Activated CD8-positive, alpha-beta memory T cell treated with anti-CD3 and anti-CD28 coated beads, Interleukin-2, amount 50 U/mL, for 48 hours (primary cell): Measurements from ENCODE around the gene IFI27.

Experiments used
- DNase-seq: peaks from one replicate; pipeline ENCODE4 v3.0.0-alpha.2; 2020

Gene IFI27

GRCh38 chr14:94161058-94161457, 50.5 kb downstream of the IFI27 start:
- DNase-seq: no peak

- DNase-seq: no peak
Observed at GRCh38 chr14:94161981-94162380, 51.4 kb downstream of the IFI27 start.

DNA sequence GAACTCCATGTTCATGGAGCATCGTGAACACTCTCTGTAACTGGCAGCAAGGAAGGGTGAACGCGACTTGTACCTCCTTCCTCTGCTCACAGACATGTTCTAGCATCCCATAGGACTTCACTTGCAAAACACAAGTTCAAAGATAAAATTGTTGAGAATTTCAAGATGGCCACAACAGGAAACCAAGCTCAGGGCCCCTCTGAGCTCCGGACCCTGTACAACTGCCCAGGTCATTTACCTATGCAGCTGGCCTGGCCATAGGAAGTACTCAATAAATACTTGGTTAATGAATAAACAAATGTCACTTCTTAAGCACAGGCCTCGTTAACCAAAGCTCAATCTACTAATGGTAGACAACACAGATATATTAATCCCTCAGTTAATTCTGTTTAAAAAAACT, 51.9 kb downstream of the IFI27 start:
- DNase-seq: no peak

DNA sequence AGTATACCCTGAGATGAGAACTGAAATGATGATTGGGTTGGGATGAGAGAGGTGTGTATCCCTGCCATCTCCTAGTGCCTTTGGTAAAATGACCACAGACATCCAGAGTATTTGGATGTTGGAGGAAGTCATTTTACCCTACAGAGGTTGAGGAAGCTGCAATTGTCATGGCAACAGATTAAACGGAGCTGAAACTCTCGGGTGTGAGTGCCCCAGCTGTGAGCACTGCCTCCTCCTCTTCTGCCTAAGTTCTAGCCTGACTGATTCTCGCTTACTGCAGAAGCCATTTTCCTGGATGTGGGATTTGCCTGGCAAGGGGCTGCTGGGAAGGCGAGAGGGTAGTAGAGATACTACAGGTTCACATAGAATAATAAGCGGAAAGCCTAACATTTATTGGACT, 53.3 kb downstream of the IFI27 start:
- DNase-seq: no peak

GRCh38 chr14:94164685-94165431, 54.3 kb downstream of the IFI27 start:
- DNase-seq: no peak

- no peak for DNase-seq
Observed at GRCh38 chr14:94165744-94166143, 55.2 kb downstream of the IFI27 start.
